AG04450 (cell line): ENCODE measurements around the gene YARS1. TPM values are rescaled to one million over a fixed set of nuclear protein-coding genes. Genes with fewer than 3 reads are reported as not detected.
"Not testable (repeated sequence)": the region's sequence is repeated elsewhere in the genome, so short reads cannot be mapped to it uniquely, and the experiment has no call there.

Source experiments
- CTCF ChIA-PET: fragments of 300-600, 350-600 bp; formaldehyde crosslinking; extraction: SDS; loops from one replicate; lab custom pipeline; 2022; ENCODE audit warnings: antibody characterized with exemption, inconsistent platforms; lab: Charles Lee
- POLR2A ChIA-PET: fragments of 350-600 bp; formaldehyde crosslinking; extraction: SDS; loops from one replicate; lab custom pipeline; 2021; ENCODE audit warnings: antibody characterized with exemption, inconsistent platforms; lab: Yijun Ruan, JAX
- DNase-seq: peaks from one replicate; pipeline ENCODE4 v3.0.0-alpha.2; 2011; ENCODE audit warnings: low read depth, low spot score
- H3K27ac ChIP-seq: one replicate; pipeline ENCODE4 v1.5.1; 2012; ENCODE audit warnings: low read depth, low read length, control low read depth
- H3K27me3 ChIP-seq: one replicate; pipeline ENCODE4 v1.6.0; 2012; ENCODE audit warnings: low read length; ENCODE audit not compliant: control insufficient read depth, insufficient read depth
- H3K4me3 ChIP-seq: 2 replicates; pipeline ENCODE4 v1.5.1; 2011; ENCODE audit warnings: mild to moderate bottlenecking, low read depth, low read length, control low read depth
- H3K9me3 ChIP-seq: 2 replicates; pipeline ENCODE4 v1.5.1; 2012; ENCODE audit warnings: low read length; ENCODE audit not compliant: control insufficient read depth, insufficient read depth
- polyA plus RNA-seq: library from polyadenylated mRNA; depleted of rRNA; stranded (reverse); fragments of >200 nt; gene quantifications from 2 replicates; pipeline ENCODE4 v1.2.3, GENCODE V29; 2011
- TF ChIP-seq, protein P1 (sequence below): IDR thresholded peaks from 2 replicates; pipeline ENCODE4 v1.5.1; 2011; ENCODE audit warnings: low read depth, low read length, control low read depth, inconsistent platforms

The YARS1 gene
- polyA plus RNA-seq, 1 experiment = 105 TPM

GRCh38 chr1:32811265-32811664 is 5.9 kb downstream of the YARS1 start:
- POLR2A ChIA-PET = interaction anchor here (0.6 kb wide), 1 partner anchor 143 kb away, joined by 5 read pairs; no protein-coding TSS in a partner anchor
- Histone ChIP-seq H3K4me3 (no peak overlapping the region), H3K27ac (no peak overlapping the region), H3K27me3 (no peaks in the 10 kb centered on the region), H3K9me3 (no peaks in the 10 kb centered on the region; the same call in 1 of the 2 replicates)
- DNase-seq = no peak
- TF ChIP-seq, protein P1, sequence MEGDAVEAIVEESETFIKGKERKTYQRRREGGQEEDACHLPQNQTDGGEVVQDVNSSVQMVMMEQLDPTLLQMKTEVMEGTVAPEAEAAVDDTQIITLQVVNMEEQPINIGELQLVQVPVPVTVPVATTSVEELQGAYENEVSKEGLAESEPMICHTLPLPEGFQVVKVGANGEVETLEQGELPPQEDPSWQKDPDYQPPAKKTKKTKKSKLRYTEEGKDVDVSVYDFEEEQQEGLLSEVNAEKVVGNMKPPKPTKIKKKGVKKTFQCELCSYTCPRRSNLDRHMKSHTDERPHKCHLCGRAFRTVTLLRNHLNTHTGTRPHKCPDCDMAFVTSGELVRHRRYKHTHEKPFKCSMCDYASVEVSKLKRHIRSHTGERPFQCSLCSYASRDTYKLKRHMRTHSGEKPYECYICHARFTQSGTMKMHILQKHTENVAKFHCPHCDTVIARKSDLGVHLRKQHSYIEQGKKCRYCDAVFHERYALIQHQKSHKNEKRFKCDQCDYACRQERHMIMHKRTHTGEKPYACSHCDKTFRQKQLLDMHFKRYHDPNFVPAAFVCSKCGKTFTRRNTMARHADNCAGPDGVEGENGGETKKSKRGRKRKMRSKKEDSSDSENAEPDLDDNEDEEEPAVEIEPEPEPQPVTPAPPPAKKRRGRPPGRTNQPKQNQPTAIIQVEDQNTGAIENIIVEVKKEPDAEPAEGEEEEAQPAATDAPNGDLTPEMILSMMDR = no peak
- CTCF ChIA-PET = interaction anchor here (1.1 kb wide), 1 partner anchor 99 kb away, joined by 3 read pairs; no protein-coding TSS in a partner anchor

- Histone ChIP-seq H3K4me3 (no peak overlapping the region), H3K27me3 (no peaks in the 10 kb centered on the region), H3K9me3 (no peaks in the 10 kb centered on the region), H3K27ac (no peak overlapping the region)
- ChIA-PET POLR2A (interaction anchor here (0.6 kb wide), 1 partner anchor 20 kb away, joined by 6 read pairs; no protein-coding TSS in a partner anchor), CTCF (no interaction called here)
- TF ChIP-seq, protein P1 = no peak
- no peak for DNase-seq
These were observed 6.8 kb downstream of the YARS1 start for GRCh38 chr1:32810358-32810757.

- Histone ChIP-seq H3K27ac (no peak overlapping the region), H3K9me3 (no peaks in the 10 kb centered on the region; the same call in 1 of the 2 replicates), H3K27me3 (no peaks in the 10 kb centered on the region), H3K4me3 (no peak overlapping the region)
- POLR2A ChIA-PET = no interaction called here
- CTCF ChIA-PET = no interaction called here
- no peak for DNase-seq
- TF ChIP-seq, protein P1 = no peak
These were observed 8.6 kb downstream of the YARS1 start for GRCh38 chr1:32808580-32808979.

DNA sequence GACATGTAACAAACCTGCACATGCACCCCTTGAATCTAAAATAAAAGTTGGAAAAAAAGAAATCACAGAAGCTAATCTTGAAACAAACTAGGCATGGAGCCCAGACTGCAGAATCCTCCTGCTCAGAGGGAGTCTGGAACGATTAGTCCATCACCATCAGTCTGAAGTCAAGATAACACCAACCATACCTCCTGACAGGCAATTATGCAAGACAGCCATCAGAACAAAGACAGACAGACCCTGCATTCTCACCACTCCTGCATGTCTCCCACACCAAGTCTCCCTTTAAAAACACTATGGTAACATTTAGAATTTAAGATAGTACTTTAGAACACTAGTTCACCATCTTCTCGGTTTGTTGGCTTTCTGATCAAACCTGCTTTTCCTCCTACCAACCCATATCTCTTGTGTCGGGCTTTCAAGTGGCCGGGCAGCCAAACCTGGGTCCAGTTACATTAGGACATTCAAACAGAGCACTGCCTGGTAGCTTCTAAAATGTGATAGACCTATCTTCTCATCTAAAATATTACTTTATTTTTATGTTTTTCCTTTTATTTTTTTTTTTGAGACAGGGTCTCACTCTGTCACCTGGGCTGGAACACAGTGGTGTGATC is 10.1 kb downstream of the YARS1 start:
- Histone ChIP-seq H3K27ac (no peak overlapping the region), H3K4me3 (no peak overlapping the region), H3K9me3 (no peaks in the 10 kb centered on the region; the same call in 1 of the 2 replicates), H3K27me3 (no peaks in the 10 kb centered on the region)
- POLR2A ChIA-PET = no interaction called here
- TF ChIP-seq, protein P1 = no peak
- no peak for DNase-seq
- CTCF ChIA-PET = no interaction called here

- no peak for DNase-seq
- Histone ChIP-seq H3K4me3 (no peak overlapping the region), H3K27me3 (no peaks in the 10 kb centered on the region), H3K9me3 (no peaks in the 10 kb centered on the region; the same call in 1 of the 2 replicates), H3K27ac (no peak overlapping the region)
- TF ChIP-seq, protein P1 = no peak
- ChIA-PET CTCF (no interaction called here), POLR2A (no interaction called here)
These were observed 10.9 kb downstream of the YARS1 start for GRCh38 chr1:32806290-32806689.

- CTCF ChIA-PET, DNase-seq, POLR2A ChIA-PET: not testable (repeated sequence)
These were observed 12.7 kb downstream of the YARS1 start for GRCh38 chr1:32804460-32804859.

More at GRCh38 chr1:32804460-32804859, 12.7 kb downstream of the YARS1 start:
- H3K27ac ChIP-seq, H3K27me3 ChIP-seq, H3K4me3 ChIP-seq, H3K9me3 ChIP-seq: not testable (repeated sequence)
